ENCODE results near the gene NAPG.
"Not testable (repeated sequence)": the region's sequence is repeated elsewhere in the genome, so short reads cannot be mapped to it uniquely, and the experiment has no call there.

NAPG gene

DNA sequence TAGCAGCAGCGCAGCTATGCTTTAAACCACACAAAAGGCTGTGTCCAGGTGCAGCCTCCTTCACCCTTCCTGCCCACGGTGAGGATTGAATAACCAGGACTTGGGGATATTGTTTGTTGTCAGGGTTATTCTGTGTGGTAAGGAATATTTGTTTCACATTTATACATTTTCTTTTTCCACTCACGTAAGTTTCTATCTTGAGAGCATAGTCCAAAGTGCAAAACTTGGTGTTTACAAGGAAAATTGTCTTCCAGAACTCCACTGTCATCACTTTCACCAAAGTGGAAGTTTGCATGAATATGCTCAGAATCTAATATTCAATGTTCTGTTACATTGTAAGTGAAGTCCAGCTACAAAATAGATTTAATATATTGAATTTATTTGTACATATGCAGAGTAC lies 26.4 kb downstream of the NAPG start:
- H3K9me3 ChIP-seq (ENCODE audit: insufficient read depth, low read depth, low read length), result peaks cover 6% of the 10 kb centered on the region; the same call in 1 of the 2 replicates
- H3K4me1 ChIP-seq (ENCODE audit: insufficient read depth, low read length), result no peaks in the 10 kb centered on the region
- peaks cover 98% of the 10 kb centered on the region for H3K36me3 ChIP-seq (ENCODE audit: insufficient read depth, low read length)
- H3K27ac ChIP-seq (ENCODE audit: low read depth, low read length), result no peak overlapping the region
- H3K27me3 ChIP-seq (ENCODE audit: insufficient read depth, low read length), result no peaks in the 10 kb centered on the region
- H3K4me3 ChIP-seq (ENCODE audit: low read length), result no peak overlapping the region
- no peak overlapping the region for H3K9ac ChIP-seq (ENCODE audit: low read depth, low read length)
- 94% methylated on average over 3 of the region's 3 CpGs for WGBS

DNA sequence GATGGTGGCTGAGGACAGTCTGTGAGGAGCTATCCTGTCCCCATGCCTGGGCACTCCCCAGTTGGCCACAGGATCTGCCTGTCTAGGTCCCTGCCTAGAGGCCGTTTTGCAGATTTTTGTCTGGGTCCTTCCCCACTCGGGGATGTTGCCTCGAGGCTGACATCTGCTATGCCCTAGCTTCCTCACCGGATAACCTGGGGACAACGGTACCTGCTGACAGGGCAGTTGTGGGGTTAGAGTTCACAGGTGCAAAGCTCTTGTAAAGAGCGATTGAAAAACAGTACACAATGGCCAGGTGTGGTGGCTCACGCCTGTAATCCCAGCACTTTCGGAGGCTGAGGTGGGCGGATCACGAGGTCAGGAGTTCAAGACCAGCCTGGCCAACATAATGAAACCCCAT lies 30.4 kb downstream of the NAPG start:
- not testable (repeated sequence) for H3K9ac ChIP-seq (ENCODE audit: low read depth, low read length); H3K4me3 ChIP-seq (ENCODE audit: low read length); H3K9me3 ChIP-seq (ENCODE audit: insufficient read depth, low read depth, low read length); H3K4me1 ChIP-seq (ENCODE audit: insufficient read depth, low read length); H3K27ac ChIP-seq (ENCODE audit: low read depth, low read length); H3K27me3 ChIP-seq (ENCODE audit: insufficient read depth, low read length)
- H3K36me3 ChIP-seq (ENCODE audit: insufficient read depth, low read length), result peaks cover 65% of the 10 kb centered on the region
- WGBS, result 97% methylated on average over 10 of the region's 10 CpGs

DNA sequence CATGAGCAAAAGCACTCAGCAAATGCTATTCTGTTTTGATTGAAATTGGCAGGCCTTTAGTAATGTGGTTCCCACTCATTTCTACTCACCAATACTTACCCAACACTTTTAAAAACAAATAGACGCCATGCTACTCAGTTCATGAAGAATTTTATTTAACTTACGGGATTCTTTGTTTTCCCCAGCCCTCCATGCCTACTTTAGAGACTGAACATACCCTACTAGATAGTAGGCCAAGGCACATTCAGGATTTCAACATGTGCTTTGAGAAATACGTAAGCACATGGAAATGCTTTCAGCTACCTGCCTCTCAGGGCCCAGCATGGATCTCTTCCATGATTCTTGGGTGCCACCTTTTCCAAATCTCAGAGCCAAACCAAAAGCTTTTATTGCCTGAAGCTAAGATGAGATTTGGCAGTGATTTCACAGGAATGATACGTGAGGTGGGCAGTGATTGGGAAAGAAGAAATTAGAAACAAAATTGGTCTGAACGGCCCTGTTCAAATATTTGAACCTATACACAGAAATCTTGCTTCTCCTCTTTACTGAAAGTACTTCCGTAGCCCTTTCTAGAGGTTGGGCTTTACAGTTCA lies 31.4 kb downstream of the NAPG start:
- WGBS, result 96% methylated on average over 6 of the region's 6 CpGs
- Histone ChIP-seq H3K9me3 (ENCODE audit: insufficient read depth, low read depth, low read length) (peaks cover 9% of the 10 kb centered on the region; the same call in 1 of the 2 replicates), H3K27ac (ENCODE audit: low read depth, low read length) (no peak overlapping the region), H3K4me1 (ENCODE audit: insufficient read depth, low read length) (no peaks in the 10 kb centered on the region), H3K36me3 (ENCODE audit: insufficient read depth, low read length) (peaks cover 56% of the 10 kb centered on the region), H3K9ac (ENCODE audit: low read depth, low read length) (no peak overlapping the region), H3K27me3 (ENCODE audit: insufficient read depth, low read length) (no peaks in the 10 kb centered on the region), H3K4me3 (ENCODE audit: low read length) (no peak overlapping the region)

DNA sequence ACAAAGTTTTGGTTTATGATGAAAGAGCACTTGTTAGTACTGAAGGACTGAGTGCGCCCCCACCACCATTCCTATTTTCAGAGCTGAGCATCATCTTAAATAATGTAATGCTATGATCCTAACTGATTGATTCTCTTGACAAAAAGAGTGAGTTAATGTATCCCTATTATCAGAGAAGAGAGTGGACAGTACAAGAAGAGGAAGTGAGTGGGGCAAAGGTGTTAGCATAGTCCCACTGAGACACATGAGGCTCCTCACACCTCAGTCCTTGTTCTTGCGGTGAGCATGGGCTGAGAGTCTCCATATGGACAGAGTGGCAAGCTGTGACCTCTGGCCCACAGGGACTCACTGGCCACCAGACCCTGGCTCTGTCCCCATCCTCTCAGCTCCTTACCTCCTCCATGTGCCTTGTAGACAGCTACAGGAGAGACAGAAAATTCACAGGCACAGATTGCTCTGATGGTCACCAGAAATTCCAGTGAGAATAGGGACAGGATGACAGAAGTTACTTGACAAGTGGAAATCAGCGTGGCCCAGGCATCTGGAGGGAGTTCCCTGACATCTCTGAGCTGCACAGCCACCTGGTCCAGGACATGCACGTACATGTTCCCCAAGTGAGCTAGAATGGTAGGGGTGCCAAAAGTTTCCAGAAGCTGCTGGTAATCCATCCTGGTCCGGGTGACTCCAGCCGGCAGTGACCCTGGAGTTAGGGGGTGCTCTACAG lies 32.6 kb downstream of the NAPG start:
- H3K27me3 ChIP-seq (ENCODE audit: insufficient read depth, low read length), result no peaks in the 10 kb centered on the region
- H3K4me1 ChIP-seq (ENCODE audit: insufficient read depth, low read length), result no peaks in the 10 kb centered on the region
- no peak overlapping the region for H3K27ac ChIP-seq (ENCODE audit: low read depth, low read length)
- WGBS, result 92% methylated on average over 5 of the region's 6 CpGs
- no peak overlapping the region for H3K4me3 ChIP-seq (ENCODE audit: low read length)
- H3K9me3 ChIP-seq (ENCODE audit: insufficient read depth, low read depth, low read length), result peaks cover 9% of the 10 kb centered on the region; the same call in 1 of the 2 replicates
- no peak overlapping the region for H3K9ac ChIP-seq (ENCODE audit: low read depth, low read length)
- H3K36me3 ChIP-seq (ENCODE audit: insufficient read depth, low read length), result peaks cover 44% of the 10 kb centered on the region

DNA sequence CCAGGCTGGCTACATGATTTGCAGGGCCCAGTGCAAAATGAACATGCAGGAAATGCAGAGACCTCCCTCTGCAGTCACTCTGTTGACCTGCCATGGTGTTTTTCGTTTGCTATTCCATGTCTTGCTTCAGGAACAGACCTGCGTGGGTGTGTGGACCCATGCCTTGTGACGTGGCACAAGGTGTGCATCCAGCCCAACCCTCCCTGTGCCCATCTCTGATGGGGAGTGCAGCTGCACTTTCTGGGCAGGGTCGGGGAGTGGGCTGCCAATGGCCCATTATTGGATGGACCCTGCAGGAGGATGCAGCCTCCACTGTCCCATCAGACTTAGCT lies 33.1 kb downstream of the NAPG start:
- Histone ChIP-seq H3K9ac (ENCODE audit: low read depth, low read length) (no peak overlapping the region), H3K4me3 (ENCODE audit: low read length) (no peak overlapping the region), H3K9me3 (ENCODE audit: insufficient read depth, low read depth, low read length) (peaks cover 9% of the 10 kb centered on the region; the same call in 1 of the 2 replicates), H3K36me3 (ENCODE audit: insufficient read depth, low read length) (peaks cover 39% of the 10 kb centered on the region), H3K27ac (ENCODE audit: low read depth, low read length) (no peak overlapping the region), H3K27me3 (ENCODE audit: insufficient read depth, low read length) (no peaks in the 10 kb centered on the region), H3K4me1 (ENCODE audit: insufficient read depth, low read length) (no peaks in the 10 kb centered on the region)
- 94% methylated on average over 4 of the region's 4 CpGs for WGBS

GRCh38 chr18:10559553-10560451 lies 34.0 kb downstream of the NAPG start:
- Histone ChIP-seq H3K27ac (ENCODE audit: low read depth, low read length) (no peak overlapping the region), H3K27me3 (ENCODE audit: insufficient read depth, low read length) (no peaks in the 10 kb centered on the region), H3K4me1 (ENCODE audit: insufficient read depth, low read length) (no peaks in the 10 kb centered on the region), H3K9ac (ENCODE audit: low read depth, low read length) (0 out of 2 replicates have a peak overlapping the region, but pooled peaks have one; percentile 1), H3K4me3 (ENCODE audit: low read length) (peak overlapping the region; percentile 35), H3K36me3 (ENCODE audit: insufficient read depth, low read length) (peaks cover 30% of the 10 kb centered on the region), H3K9me3 (ENCODE audit: insufficient read depth, low read depth, low read length) (peaks cover 9% of the 10 kb centered on the region; the same call in 1 of the 2 replicates)
- WGBS, result 65% methylated on average over 17 of the region's 17 CpGs

DNA sequence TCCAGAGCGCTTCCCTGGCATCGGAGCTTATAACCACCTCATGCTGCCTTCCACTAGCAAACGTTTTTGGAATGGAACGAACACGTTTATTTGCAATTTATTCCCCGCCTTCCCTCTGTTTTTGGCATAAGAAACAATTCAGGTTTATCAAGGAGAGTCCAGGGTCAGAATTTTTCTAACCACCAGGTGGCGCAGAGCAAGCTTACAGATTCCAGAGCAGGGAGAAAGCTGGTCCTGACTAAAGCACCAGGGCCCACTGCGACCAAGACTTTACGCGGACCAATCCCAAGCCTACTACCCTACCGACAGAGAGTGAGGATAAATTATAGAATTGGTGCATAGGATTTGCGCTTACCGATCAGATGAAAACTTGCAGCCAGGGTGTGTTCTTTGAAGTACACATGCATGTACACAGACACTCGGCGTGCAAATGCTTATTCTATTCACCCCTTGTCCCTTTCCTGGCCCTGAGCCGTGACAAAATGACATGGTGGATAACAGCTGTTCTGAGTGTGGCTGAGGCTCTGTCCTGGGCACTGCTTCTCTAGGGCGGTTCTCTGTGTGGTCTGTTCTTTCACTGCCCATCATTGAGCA lies 34.7 kb downstream of the NAPG start:
- peaks cover 9% of the 10 kb centered on the region; the same call in 1 of the 2 replicates for H3K9me3 ChIP-seq (ENCODE audit: insufficient read depth, low read depth, low read length)
- peak overlapping the region; percentile 35 for H3K4me3 ChIP-seq (ENCODE audit: low read length)
- WGBS, result 50% methylated on average over 16 of the region's 17 CpGs
- peaks cover 22% of the 10 kb centered on the region for H3K36me3 ChIP-seq (ENCODE audit: insufficient read depth, low read length)
- no peak overlapping the region for H3K27ac ChIP-seq (ENCODE audit: low read depth, low read length)
- no peaks in the 10 kb centered on the region for H3K4me1 ChIP-seq (ENCODE audit: insufficient read depth, low read length)
- H3K9ac ChIP-seq (ENCODE audit: low read depth, low read length), result 0 out of 2 replicates have a peak overlapping the region, but pooled peaks have one; percentile 1
- H3K27me3 ChIP-seq (ENCODE audit: insufficient read depth, low read length), result no peaks in the 10 kb centered on the region

DNA sequence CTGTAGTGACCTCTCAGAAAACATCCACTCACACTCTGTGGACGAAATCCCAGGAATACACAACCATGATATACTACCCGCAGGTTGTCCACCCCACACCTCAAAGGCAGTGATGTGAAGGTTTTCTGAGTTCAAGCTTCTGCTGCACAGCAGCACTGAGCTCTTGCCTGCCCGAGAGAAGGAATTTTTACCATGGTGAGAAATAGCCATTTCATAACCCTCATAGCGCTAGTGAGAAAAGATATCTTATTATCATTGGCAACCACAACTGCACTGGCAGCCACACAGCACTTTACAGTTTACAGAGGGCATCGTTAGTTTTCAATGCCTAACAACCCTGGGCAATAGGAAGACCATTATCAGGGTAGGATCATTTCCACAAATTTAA lies 36.9 kb downstream of the NAPG start:
- 94% methylated on average over 5 of the region's 5 CpGs for WGBS
- no peaks in the 10 kb centered on the region for H3K27me3 ChIP-seq (ENCODE audit: insufficient read depth, low read length)
- H3K9ac ChIP-seq (ENCODE audit: low read depth, low read length), result no peak overlapping the region
- no peak overlapping the region for H3K27ac ChIP-seq (ENCODE audit: low read depth, low read length)
- H3K4me3 ChIP-seq (ENCODE audit: low read length), result no peak overlapping the region
- H3K9me3 ChIP-seq (ENCODE audit: insufficient read depth, low read depth, low read length), result no peaks in the 10 kb centered on the region
- peaks cover 3% of the 10 kb centered on the region for H3K36me3 ChIP-seq (ENCODE audit: insufficient read depth, low read length)
- no peaks in the 10 kb centered on the region for H3K4me1 ChIP-seq (ENCODE audit: insufficient read depth, low read length)

DNA sequence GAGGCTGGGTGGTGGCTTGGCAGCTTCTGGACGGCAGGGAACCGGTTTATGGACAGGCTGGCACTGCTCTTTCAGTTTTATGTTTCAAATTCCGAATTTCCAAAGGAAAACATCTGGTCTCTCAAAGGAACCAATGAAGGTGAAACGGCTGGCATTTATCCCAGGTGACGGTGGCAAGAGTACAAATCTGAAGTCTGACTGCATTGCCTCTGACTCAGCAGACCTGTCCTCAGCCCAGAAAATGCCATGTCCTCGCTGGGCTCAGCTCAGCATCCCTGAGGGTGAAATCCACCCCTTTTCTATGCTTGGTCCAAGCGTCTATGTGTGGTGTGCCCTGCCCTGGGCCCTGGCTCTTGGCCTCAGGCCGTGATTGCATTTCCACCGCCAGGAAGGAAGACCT lies 38.1 kb downstream of the NAPG start:
- Histone ChIP-seq H3K4me3 (ENCODE audit: low read length) (no peak overlapping the region), H3K27ac (ENCODE audit: low read depth, low read length) (no peak overlapping the region), H3K36me3 (ENCODE audit: insufficient read depth, low read length) (no peaks in the 10 kb centered on the region), H3K27me3 (ENCODE audit: insufficient read depth, low read length) (no peaks in the 10 kb centered on the region), H3K4me1 (ENCODE audit: insufficient read depth, low read length) (no peaks in the 10 kb centered on the region), H3K9ac (ENCODE audit: low read depth, low read length) (no peak overlapping the region), H3K9me3 (ENCODE audit: insufficient read depth, low read depth, low read length) (no peaks in the 10 kb centered on the region)
- 95% methylated on average over 9 of the region's 9 CpGs for WGBS

DNA sequence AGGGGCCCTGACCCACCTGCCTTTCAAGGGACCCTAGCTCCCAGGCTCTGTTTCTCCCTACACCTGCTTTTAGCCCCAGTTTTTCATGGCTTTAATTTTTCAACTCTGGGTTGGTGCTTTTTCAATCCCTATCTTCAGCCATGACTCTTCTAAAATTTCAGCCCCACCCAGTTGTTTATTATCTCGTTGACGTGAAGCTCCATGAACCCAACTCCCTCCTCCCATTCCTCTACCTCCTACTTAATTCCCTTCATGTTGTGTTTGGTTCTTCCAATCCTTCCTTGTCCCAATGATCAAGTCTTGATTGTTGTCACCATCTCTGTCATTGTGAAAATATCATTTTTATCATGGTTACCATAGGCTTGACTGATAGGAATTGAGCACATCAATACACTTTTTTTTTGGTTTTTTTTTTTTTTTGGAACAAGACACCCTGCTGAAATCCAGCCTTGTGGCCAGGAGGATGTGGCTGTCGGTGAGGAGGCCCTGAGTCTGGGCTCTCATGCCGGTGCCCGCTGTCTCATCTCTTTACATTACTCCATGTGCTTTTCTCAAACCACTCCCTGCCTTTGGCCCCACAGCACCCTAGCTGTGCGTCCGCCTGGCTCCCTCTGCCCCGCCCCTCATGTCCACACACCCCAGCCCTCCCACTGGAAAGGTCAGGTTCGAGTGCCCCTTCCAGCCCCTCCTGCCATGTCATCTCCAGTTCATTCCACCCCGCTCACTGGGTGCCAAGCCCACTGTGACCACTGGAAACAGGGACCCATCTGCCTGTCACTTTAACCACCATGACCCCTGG lies 39.3 kb downstream of the NAPG start:
- 95% methylated on average over 10 of the region's 10 CpGs for WGBS
- no peak overlapping the region for H3K9ac ChIP-seq (ENCODE audit: low read depth, low read length)

More for the DNA sequence above, 39.3 kb downstream of the NAPG start:
- no peaks in the 10 kb centered on the region for H3K36me3 ChIP-seq (ENCODE audit: insufficient read depth, low read length)
- H3K4me1 ChIP-seq (ENCODE audit: insufficient read depth, low read length), result no peaks in the 10 kb centered on the region
- no peak overlapping the region for H3K4me3 ChIP-seq (ENCODE audit: low read length)
- H3K9me3 ChIP-seq (ENCODE audit: insufficient read depth, low read depth, low read length), result no peaks in the 10 kb centered on the region
- H3K27ac ChIP-seq (ENCODE audit: low read depth, low read length), result no peak overlapping the region
- H3K27me3 ChIP-seq (ENCODE audit: insufficient read depth, low read length), result no peaks in the 10 kb centered on the region
